HG03135 (cell line): ENCODE results near the gene DNAH17.

Experiments used
- ATAC-seq: cut with Tn5 transposase; IDR thresholded peaks from one replicate; pipeline ENCODE4 v1.9.1; 2021; ENCODE audit warnings: mild to moderate bottlenecking, moderate library complexity; ENCODE audit not compliant: unreplicated experiment

Gene DNAH17

DNA sequence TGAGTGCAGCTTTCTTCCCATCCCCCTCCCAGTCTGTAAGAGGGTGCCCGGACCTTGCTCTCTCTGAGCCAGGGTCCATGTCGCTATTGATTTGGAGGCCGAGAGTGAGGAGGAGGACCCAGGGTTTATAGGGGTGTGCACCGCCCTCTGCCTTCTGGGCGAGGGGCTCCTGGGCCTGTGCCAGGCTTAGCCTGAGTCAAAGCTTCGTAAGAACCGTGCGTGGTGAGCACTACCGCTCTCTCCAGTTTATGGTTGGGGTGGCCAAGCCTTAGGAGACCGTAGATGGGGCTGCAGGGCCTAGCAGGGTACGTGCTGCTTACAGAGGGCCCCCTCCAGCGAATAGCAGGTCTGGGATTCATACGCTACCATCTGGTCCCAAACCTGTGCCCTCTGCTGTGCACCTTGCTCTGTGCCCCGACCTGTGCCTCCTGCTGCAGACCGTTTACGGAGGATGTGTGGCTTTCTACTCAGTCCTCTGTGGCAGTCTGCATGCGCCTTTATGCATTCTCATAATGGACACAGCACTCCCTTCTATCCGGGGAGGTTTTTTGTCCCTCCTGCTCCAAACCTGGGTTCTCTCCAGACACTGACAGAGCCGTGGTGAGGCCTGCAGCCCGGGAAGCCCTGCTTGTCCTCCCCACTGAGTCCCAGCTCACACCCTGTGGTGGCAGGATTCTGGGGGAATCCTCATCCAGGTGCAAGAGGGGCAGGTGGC lies 144.0 kb downstream of the DNAH17 start:
- ATAC-seq: no peak

DNA sequence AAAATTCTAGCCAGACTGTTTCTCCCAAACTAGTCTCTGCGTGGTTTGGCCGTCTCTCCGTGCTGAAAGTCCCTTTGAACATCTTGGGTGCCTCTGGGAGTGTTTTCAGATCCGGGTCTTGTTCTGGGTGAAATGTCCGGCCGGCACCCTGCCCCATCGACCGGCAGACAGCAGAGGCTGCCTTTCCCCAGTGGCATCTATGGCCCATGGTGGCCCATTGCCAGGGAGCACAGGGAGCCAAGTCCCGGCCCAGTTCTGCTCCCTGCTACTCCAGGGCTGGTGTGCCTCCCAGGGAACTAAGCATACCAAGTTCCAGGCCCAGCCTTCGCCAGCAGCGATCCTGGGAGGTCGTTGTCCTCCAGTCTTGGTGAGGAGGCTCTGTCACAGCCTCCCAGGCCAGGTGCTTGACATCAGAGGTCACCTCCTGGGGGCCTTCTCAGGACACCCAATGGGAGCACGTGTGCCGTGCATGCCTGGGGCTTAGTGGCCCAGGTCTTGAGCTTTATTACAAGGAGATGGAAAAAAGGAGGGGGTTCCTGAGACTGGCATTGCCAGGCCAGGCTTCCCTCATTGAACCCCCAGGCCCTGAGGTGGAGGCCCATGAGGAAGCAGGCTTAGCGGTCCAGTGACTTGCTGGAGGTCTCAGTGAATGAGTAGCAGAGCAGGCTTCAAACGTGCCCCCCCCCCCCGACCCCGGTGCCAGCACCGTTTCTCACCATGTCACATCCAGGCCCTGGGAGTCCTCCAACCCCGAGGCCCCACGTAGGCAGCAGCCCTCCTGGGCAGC lies 144.8 kb downstream of the DNAH17 start:
- no peak for ATAC-seq

DNA sequence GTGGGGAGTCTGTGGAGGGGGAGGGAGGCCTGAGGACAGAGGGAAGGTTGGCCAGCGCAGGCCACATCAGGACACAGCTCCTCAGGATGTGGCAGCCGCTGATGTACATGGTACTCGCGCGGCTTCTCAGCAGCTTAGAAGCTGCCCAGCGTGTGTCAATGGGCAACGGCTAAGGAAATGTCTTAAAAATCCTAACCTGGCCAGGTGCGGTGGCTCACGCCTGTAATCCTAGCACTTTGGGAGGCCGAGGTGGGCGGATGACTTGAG lies 145.6 kb downstream of the DNAH17 start:
- ATAC-seq: no peak

DNA sequence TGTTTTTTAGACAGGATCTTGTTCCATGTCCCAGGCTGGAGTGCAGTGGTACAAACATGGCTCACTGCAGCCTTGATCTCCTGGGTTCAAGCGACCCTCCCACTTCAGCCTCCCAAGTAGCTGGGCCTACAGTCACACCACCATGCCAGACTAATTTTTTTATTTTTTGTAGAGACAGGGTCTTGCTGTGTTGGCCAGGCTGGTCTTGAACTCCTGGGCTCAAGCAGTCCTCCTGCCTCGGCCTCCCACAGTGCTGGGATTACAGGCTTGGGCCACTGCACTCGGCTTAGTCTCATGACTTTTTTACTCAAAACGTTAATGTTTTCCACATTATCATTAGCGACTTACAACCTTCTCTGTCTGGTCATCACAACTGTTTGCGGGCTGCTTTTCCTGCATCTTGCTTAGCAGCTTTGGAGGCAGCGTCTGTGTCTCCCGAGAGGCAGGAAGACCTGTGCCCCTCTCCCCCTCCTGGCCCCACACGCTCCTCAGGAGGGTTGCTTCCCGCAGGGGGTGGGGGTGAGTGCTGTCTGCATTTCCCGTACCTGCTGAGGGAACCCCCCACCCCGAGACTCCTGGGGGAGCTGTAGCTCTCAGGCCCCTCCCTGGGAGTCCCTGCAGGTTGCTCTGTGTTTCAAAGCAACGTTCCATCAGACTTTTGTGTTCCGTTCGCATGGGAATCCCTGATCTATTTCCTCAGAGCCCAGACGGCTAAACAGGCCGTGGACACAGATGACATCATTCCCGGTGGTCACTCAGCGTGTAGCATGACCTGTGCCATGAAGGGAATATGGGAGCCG lies 146.1 kb downstream of the DNAH17 start:
- ATAC-seq: no peak

DNA sequence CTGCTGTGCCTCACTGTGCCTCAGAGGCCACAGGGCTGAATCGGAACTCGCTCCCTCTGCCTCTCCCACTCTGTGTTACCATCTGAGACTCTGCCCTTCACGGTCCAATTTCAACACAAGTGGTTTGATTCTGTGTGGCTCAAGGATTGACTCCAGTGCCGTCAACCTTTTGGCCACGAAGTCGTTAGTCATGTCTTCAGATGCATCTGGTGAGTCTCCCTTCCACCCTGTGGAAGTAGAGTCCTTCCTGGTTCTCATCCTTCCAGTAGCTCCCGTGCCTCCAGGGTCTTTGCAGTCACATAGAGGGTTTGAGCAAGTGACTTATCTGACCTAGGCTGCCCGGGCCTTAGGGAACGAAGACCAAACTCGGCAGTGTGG lies 147.6 kb downstream of the DNAH17 start:
- ATAC-seq: no peak

DNA sequence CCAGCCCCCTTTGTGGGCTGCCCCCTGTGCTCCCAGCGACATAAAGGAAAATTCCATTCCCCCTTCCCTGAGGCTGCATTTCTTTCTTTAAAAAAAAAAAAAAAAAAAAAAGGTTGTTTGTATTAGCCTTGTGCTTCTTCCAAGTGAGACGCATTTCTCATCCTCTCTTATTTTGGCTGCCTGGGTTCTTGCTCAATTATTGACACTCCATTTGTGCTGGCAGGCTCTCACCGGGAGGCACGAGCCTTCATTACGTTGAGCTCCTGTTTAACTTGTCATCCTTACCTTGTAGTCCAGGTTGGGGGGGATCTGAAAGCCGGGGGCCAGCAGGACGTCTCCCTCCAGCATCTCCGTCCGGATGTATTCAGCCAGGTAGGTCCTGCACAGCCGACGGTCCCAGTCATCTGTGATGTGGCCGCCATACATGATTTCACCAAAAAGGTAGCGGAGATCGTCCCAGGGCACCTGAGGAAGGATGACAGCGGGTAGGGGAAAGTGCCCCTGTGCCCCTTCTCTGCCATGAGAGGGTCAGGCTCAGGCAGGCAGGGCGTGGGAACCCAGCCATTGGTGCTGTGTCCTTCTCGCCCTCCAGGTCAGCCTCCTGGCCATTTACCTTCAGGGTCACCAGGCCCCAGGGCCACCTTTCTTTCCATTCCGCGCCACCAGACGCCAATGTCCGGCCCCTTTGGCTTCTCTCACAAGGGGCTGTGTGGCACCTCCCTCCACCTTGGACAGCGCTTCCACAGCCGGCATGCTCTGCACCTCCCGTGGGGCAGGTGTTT lies 148.2 kb downstream of the DNAH17 start:
- ATAC-seq: no peak

DNA sequence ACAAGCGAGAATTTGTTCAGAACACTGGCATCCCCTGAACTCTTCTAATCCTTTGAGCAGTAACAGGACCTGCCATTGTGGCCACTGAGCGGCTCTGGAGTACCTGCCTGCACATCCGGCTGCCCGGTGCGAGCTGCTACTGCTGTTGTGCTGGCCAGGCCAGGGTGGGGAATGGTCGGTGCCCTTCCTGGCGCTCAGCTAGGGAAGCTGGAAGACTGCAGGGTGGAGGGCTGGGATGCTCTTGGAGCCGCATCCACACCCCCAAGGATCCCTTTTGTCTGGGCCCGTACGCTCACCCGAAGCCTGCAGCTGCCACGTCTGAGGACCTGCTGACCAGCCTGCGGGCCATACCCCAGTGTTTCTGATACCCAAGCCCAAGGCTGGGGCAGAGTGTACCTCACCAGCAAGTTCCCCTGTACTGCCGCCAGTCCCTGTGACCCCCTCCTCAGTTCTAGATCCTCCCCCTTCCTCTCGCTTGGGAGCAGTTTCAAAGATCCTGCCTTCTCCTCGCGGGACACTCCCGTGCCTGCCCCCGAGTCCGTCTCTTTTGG lies 149.1 kb downstream of the DNAH17 start:
- ATAC-seq: no peak

DNA sequence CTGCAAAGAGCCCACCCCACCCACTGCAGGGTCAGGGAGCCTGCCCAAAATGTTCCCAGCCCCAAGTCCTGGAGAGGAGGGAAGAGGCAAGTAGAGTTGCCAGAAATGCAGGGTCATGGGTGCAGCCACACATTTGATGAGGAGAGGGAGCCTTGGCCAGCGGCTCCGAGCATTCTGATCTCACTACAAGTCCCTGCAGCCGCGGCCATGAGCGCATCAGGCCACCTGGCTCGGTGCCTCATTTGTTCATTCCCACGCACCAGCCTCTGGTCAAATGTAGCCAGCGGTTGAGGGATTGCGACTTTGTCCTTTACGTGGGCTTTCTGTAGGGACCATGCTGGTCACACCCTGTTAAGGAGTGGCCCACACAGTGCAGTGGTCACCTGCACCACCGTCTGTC lies 150.1 kb downstream of the DNAH17 start:
- ATAC-seq: no peak

DNA sequence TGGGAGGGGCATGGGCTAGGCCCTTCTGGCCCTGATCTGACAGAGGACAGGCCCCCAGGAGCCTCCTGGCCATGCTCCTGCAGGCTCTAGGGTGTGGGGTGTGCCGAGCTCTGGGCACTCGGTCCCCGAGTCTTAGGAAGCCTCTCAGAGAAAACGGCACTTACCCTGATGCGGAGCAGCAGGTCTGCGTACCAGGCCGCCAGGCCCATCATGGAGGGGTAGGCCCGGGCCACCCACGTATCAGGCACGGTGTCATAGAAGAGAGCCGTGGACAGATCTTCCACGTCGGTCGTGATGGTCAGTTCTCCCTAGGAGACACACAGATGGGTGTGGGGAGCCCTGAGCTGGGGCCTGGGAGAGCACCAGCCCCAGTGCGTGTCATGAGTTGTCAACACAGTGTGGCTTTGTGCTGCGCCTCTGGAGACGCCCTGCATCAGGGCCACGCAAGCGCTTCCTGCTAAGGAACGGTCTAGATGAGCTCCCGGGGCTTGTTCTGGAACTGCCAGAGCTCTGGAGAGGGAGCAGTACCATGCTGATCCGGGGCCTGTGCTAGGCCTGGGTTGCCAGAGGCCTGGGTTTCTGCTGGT lies 150.8 kb downstream of the DNAH17 start:
- ATAC-seq: no peak

DNA sequence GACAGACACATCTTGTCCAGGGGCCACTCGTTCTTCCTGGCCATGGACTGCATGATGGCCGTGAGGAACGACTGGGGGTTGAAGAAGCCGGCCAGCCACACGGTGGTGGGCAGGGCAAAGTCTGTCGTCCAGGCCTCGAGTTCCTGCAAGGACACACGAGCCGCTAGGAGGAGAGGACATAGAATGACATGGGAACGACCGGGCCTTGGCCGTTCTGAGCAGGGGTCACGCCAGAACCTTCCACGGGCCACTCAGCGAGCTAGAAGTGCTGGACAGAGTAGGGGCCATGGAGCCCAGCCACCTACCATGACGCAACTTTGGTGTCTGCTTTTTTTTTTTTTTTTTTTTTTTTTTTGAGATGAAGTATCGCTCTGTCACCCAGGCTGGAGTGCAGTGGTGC lies 151.8 kb downstream of the DNAH17 start:
- no peak for ATAC-seq

DNA sequence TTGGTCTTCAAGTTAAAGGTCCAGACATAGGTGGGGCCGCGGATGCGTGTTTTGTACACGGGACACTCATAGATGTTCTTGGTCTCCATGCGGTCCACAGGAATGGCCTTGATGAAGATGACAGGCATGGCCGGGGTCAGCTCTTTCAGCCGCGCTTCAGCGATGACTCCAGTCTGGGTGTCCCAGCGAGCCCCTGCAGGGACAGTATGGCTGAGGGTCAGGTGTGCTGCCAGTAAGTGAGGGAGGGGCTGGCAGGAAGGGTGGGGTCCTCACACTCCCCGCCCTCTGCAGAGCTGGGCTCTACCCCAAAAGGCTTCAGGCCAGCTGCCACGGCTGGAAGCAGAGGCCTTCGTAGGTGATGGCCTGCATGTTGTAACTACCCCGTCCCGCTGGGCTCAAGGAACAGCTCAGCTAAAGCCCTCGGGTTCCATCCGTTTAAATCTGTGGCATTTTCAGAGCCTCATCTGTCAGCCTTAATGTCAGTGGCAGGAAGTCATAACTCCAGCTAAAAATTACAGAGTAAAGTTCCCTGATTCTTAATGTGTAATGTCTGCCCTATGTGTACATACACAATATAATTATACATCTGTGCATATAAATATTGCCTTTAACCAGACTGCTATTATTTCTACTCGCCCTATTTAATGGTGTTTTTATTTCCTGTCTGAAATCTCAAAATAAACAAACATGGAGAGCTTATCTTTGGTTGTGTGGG lies 153.1 kb downstream of the DNAH17 start:
- ATAC-seq: no peak

DNA sequence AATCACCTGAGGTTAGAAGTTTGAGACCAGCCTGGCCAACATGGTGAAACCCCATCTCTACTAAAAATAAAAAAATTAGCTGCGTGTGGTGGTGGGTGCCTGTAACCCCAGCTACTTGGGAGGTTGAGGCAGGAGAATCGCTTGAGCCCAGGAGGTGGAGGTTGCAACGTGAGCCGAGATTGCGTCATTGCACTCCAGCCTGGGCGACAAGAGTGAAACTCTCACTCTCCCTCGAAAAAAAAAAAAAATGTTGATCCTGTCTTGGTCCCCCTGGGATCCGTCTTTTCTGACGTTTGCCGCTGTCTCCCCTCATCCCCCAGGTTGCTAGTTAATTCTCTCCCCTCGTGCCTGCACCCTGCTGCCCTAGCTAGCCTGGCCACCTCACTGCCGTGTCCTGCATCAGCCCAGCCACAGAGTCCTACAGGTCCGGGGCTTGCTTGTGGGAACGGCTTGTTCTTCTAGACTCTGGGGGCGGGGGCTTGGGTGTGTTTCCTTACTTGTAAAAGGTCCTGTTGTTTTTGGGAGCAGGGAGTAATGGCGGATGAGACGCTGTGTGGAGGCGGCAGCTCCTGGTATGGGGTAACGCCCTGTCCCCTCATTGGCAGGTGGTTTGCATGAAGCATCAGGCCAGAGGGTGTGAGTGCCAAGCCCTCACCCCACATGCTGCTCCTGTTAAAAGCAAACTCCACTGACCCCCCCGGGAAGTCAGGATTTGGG lies 154.2 kb downstream of the DNAH17 start:
- ATAC-seq: no peak

DNA sequence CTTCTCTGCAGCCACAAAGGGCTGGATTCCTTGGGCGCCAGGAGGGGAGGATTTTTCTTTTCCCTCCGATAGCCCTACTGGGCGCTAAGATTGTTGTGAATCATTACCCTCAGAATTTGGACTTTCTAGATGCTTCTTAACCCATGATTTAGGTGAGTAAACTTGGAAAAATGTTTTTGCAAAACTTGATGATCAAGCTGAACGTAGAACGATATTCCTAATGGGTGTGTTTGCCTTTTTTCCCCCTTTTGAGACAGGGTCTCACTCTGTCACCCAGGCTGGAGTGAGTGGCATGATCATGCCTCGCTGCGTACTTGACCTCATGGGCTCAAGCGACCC lies 155.0 kb downstream of the DNAH17 start:
- ATAC-seq: no peak

DNA sequence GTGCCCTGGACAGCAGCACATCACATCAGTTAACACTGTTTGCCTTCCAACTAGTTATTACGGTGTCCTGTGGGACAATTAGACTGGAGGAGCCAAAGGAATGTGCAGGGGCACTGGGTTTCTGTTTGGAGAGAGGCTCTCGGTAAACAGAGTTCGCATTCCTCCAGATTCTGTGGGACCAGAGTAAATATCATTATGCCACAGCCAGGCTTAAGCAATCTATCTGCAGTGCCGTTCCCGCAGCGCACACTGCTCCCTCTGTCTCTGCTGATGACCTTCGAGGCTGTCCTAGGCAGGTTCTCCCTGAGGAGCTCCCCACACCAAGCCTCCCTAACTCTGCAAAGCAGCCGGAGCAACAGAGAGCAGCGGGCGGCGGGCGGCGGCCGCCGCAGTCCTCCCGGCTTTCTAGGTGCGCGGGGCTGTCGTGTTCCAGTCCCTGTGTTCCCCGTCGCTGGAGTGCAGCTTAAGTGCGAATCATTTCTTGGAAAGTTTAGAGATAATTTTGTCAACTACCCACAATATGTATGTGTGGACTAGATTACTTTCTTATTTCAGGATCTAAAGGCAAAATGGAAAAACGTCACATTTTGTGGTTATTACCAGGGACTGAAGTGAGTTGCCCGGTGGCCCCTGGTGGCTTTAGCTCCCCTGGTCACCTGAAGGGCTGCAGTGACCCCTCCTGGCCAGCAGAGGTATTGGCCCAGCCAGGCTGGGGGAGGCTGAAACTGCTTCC lies 155.5 kb downstream of the DNAH17 start:
- no peak for ATAC-seq

DNA sequence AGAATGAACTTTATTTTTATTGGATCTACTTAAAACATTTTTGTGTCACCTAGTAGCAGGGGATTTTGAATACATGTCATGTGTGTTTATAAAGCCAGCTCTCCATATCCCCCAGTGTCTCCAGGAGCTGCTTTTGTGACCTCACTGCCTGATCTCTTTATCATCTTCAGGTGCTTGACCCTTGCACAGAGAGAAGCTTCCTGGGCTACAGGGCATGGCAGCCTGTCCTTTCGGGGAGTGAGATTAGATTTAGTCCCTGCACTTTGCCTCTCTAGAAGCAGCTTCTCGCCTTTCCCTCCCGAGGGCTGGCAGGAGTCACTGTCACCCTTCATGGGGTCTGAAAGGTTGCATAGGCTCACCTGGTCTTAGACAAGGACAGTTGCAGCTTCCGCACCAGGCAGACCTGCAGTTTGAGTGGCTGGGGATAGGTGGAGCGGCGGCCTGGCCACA lies 156.1 kb downstream of the DNAH17 start:
- ATAC-seq: no peak

DNA sequence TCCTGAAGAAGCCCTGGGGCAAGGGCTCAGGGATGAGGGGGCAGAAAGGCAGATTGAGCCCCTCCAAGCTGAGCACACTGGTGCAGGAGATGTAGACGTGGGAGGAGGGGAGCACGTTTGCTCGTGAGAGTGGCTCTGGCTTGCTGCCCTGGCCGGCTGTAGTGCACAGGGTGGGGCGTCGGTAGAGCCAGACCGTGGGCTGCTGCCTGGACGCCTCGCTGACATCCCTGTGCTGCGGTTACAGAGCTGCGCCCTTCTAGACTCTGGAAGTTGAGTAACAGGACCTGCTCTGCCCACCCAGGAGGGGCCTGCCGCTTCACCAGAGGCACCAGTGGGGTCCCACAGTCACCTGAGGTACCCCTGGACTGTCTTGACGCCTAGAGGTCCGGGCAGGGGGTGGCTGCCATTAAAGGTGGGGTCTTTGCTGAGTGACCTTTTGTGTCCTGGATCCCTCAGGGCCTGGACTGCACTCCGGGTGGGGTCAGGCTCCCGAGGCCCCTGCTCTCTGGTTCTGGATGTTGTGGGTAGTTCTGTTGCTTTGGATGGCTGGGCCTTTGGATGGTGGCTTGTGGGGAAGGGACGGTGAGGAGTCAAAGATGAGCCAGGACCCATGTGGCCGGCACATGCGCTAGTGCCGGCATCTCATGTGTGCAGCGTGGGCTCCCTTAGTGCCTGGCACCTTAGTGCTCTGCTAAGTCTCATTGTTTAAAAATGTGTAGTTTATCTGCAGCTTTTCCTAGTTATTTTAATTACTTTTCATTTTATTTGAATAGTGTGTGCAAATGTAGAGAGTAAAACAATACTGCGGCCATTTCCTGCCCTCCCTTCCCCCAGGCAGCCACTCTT lies 157.0 kb downstream of the DNAH17 start:
- no peak for ATAC-seq

DNA sequence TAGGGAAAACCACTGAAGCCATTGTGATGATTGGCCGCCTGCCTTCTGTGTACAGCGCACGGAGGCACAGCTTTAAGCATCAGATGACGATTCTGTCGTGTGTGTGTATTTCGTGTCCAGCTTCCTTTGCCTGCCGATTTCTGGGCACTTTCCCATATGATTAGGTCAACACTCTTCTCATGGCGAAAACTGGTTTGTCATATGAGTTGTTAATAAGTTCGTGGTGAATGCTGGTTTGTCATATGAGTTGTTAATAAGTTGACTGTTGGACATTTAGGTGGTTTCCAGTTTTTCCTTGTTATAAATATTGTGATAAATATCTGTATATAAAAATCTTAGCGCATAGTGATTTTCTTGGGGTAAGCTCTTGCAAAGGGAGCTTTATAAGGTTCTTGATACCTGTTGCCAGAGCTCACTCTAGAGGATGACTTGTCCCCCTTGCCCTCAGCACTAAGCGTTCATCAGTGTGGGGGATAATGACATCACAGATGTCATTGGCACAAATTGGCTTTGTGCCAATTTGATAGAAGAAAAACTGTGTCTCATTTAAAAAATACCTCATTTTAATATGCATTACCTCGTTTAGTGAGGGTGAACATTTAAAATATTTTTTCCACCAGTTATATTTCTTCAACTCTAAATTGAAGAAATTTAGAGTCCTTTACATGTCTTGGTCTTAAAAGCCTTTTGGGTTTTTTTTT lies 158.7 kb downstream of the DNAH17 start:
- ATAC-seq: no peak
